ENCODE results near the gene SF3B3. TPM values are rescaled to one million over a fixed set of nuclear protein-coding genes. Genes with fewer than 3 reads are reported as not detected.
"Not testable (repeated sequence)": the region's sequence is repeated elsewhere in the genome, so short reads cannot be mapped to it uniquely, and the experiment has no call there.

Gene SF3B3
- polyA plus RNA-seq, 1 donor (not counting 4 experiments of a cell fraction or from before 2014, with no cell fraction given), result 142 TPM

DNA sequence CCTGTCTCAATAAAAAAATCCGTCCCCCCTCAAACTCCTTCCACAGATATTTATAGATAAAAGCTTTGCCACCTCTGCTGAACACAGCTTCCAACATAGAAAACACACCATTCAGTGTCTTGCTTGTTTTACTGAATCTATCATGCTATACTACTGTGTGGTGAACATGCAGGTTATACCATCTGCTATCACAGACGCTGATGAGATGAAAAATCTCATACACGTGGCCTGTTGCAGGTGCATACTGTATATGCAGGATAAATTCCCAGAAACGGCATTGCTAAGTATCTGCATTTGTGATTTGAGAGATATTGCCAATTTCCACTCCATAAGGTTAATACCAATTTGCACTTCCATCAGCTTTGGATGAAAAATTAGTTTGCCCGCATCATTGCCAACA lies 92.3 kb downstream of the SF3B3 start:
- dilution Hi-C loops (cut with MboI; ENCODE audit: extremely low pct_ligation_motif_present, low sequenced_read_pairs), result no loop called here
- Histone ChIP-seq H3K9me3 (ENCODE audit: control insufficient read depth, low read depth, low read length) (no peaks in the 10 kb centered on the region), H3K36me3 (ENCODE audit: control insufficient read depth in 2 of 2, extremely low read depth in 1 of 2, insufficient read depth in 2 of 2, low read length in 2 of 2) (no peaks in the 10 kb centered on the region), H2AFZ (ENCODE audit: control insufficient read depth, low read length) (no peak overlapping the region), H3K9me1 (ENCODE audit: control insufficient read depth, extremely low read depth, insufficient read depth, low read length) (no peaks in the 10 kb centered on the region), H3K4me1 (ENCODE audit: control insufficient read depth, extremely low read depth, insufficient read depth, low read length) (no peaks in the 10 kb centered on the region), H3K79me2 (ENCODE audit: control insufficient read depth, insufficient read depth, low read length) (no peaks in the 10 kb centered on the region), H4K20me1 (ENCODE audit: control insufficient read depth, extremely low read depth, insufficient read depth, low read length) (no peaks in the 10 kb centered on the region), H3K27me3 (ENCODE audit: control insufficient read depth, extremely low read depth, insufficient read depth, low read length) (no peaks in the 10 kb centered on the region), H3K4me2 (ENCODE audit: control insufficient read depth, extremely low read depth, insufficient read depth, low read depth, low read length) (no peak overlapping the region), H3K27ac (ENCODE audit: control insufficient read depth, insufficient read depth, low read length) (no peak overlapping the region), H3K4me3 (ENCODE audit: control insufficient read depth in 2 of 3, extremely low read depth in 1 of 3, insufficient read depth in 2 of 3, low read depth in 1 of 3, low read length in 3 of 3) (no peak overlapping the region), H3K9ac (ENCODE audit: control insufficient read depth, extremely low read depth, insufficient read depth, low read length) (no peak overlapping the region)
- no peak for FAIRE-seq
- DNase-seq (ENCODE audit: low read depth, low spot score), result no peak
- TF ChIP-seq EZH2 (IDR thresholded peaks at IDR 0.05; ENCODE audit: low read length), result no peak
- TF ChIP-seq, protein P1, sequence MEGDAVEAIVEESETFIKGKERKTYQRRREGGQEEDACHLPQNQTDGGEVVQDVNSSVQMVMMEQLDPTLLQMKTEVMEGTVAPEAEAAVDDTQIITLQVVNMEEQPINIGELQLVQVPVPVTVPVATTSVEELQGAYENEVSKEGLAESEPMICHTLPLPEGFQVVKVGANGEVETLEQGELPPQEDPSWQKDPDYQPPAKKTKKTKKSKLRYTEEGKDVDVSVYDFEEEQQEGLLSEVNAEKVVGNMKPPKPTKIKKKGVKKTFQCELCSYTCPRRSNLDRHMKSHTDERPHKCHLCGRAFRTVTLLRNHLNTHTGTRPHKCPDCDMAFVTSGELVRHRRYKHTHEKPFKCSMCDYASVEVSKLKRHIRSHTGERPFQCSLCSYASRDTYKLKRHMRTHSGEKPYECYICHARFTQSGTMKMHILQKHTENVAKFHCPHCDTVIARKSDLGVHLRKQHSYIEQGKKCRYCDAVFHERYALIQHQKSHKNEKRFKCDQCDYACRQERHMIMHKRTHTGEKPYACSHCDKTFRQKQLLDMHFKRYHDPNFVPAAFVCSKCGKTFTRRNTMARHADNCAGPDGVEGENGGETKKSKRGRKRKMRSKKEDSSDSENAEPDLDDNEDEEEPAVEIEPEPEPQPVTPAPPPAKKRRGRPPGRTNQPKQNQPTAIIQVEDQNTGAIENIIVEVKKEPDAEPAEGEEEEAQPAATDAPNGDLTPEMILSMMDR (optimal IDR thresholded peaks at IDR 0.05 in 1 of 3, IDR thresholded peaks at IDR 0.05 in 1 of 3, conservative IDR thresholded peaks at IDR 0.05 in 1 of 3; ENCODE audit: extremely low read depth in 1 of 3, insufficient read depth in 2 of 3, low read length in 3 of 3), result no peak

DNA sequence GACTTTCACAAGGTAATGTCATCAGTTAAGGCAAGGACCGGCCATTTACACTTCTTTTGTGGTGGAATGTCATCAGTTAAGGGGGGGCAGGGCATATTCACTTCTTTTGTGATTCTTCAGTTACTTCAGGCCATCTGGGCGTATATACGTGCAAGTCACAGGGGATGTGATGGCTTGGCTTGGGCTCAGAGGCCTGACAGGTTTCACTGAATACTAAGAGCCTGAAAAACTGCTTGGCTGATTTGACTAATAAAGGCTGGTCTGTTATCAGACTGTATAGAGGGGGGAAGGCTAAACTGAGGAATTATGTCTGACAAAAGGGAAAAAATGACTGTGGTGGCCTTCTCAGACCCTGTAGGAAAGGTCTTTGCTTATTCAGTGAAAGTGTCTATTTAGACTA lies 98.2 kb downstream of the SF3B3 start:
- FAIRE-seq; H3K36me3 ChIP-seq (ENCODE audit: control insufficient read depth in 2 of 2, extremely low read depth in 1 of 2, insufficient read depth in 2 of 2, low read length in 2 of 2); H2AFZ ChIP-seq (ENCODE audit: control insufficient read depth, low read length); H3K4me3 ChIP-seq (ENCODE audit: control insufficient read depth in 2 of 3, extremely low read depth in 1 of 3, insufficient read depth in 2 of 3, low read depth in 1 of 3, low read length in 3 of 3); dilution Hi-C loops (cut with MboI; ENCODE audit: extremely low pct_ligation_motif_present, low sequenced_read_pairs); H4K20me1 ChIP-seq (ENCODE audit: control insufficient read depth, extremely low read depth, insufficient read depth, low read length); H3K9ac ChIP-seq (ENCODE audit: control insufficient read depth, extremely low read depth, insufficient read depth, low read length); DNase-seq (ENCODE audit: low read depth, low spot score); H3K4me1 ChIP-seq (ENCODE audit: control insufficient read depth, extremely low read depth, insufficient read depth, low read length); H3K9me3 ChIP-seq (ENCODE audit: control insufficient read depth, low read depth, low read length); H3K79me2 ChIP-seq (ENCODE audit: control insufficient read depth, insufficient read depth, low read length); H3K9me1 ChIP-seq (ENCODE audit: control insufficient read depth, extremely low read depth, insufficient read depth, low read length); H3K27me3 ChIP-seq (ENCODE audit: control insufficient read depth, extremely low read depth, insufficient read depth, low read length); H3K27ac ChIP-seq (ENCODE audit: control insufficient read depth, insufficient read depth, low read length); H3K4me2 ChIP-seq (ENCODE audit: control insufficient read depth, extremely low read depth, insufficient read depth, low read depth, low read length): not testable (repeated sequence)

Small RNA genes within 50 kb of the gene (small RNA-seq; reads per million reads assigned to genes)
- gene SNORD111 (ENCODE audit: insufficient read length in 3 of 3, low read depth in 3 of 3, low replicate concordance in 1 of 3) (0 to 0.25 (median 0) reads per million in 3 experiments), gene SNORD111B (ENCODE audit: insufficient read length in 3 of 3, low read depth in 3 of 3, low replicate concordance in 1 of 3) (24.7 to 1,516 (median 83.9) reads per million in 3 experiments)

Other genes with a start within 250 kb of the SF3B3 start
- 78.3 to 99.2 TPM (median 83.7 TPM) in 3 replicates for gene AARS1, start 234.3 kb upstream of the SF3B3 start, polyA plus RNA-seq
- gene DDX19B, start 224.6 kb upstream of the SF3B3 start, polyA plus RNA-seq, result 17.5 to 38.9 TPM (median 24.6 TPM) in 3 replicates
- gene DDX19A, start 176.9 kb upstream of the SF3B3 start, polyA plus RNA-seq, result 37.6 to 49.4 TPM (median 39.6 TPM) in 3 replicates
- gene ST3GAL2, start 84.7 kb upstream of the SF3B3 start, polyA plus RNA-seq, result 4.0 to 6.0 TPM (median 4.1 TPM) in 3 replicates
- 5.5 to 10.7 TPM (median 6.5 TPM) in 3 replicates for gene FCSK, start 69.2 kb upstream of the SF3B3 start, polyA plus RNA-seq
- gene COG4, start 262 bp upstream of the SF3B3 start, polyA plus RNA-seq, result 36.8 to 38.9 TPM (median 38.4 TPM) in 3 replicates
- gene IL34, start 122.7 kb downstream of the SF3B3 start, polyA plus RNA-seq, result 0.08 to 0.42 TPM (median 0.14 TPM) in 3 replicates
- 13.3 to 22.3 TPM (median 21.8 TPM) in 3 replicates for gene MTSS2, start 162.2 kb downstream of the SF3B3 start, polyA plus RNA-seq